GM15510 (cell line): ENCODE results near the gene SBF1.

ENCODE experiments used
- POLR2A ChIP-seq: IDR thresholded peaks from 3 replicates; pipeline ENCODE4 v1.6.1; 2011; ENCODE audit warnings: borderline replicate concordance; ENCODE audit not compliant: insufficient read length; ENCODE audit errors: extremely low read depth

SBF1 gene

DNA sequence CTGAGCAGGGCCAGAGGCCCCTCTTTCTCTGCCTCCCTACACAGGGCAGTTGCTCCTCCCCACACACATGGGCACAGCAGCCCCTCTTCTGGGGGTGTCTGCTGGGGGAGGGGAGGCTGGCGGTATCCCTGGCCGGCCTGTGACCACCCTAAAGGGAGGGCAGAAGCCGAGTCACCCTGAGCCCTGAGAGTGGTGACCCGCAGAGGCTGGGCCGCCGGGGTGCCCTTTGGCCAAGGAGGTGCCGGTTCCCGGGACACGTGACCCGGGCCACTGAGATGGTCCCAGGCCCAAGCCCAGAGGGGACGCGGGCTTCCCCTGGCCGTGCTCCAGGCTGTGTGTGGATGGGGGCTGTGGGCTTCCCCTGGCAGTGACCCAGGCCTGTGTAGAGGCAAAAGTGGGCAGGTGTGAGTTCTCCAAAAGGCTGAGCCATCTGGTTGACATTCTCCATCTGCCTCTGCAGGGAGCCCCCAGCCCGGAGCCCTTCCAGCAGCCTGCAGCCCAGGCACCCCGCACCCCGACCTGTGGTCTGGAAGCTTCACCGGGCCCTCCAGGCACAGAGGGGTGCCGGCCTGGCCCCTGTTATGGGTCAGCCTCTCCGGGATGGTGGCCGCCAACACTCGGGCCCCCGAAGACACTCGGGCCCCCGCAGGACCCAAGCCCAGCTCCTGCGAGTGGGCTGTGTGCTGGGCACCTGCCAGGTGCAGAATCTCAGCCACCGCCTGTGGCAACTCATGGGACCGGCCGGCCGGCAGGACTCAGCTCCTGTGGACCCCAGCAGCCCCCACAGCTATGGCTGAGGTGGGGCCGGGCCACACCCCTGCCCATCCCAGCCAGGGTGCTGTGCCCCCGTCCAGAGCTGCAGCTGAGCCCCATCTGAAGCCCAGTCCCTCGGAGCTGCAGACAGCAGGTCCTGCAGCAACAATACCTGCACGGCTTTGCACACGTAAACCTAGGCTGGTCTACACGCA lies 7.6 kb upstream of the SBF1 start:
- TF ChIP-seq POLR2A, result no peak

DNA sequence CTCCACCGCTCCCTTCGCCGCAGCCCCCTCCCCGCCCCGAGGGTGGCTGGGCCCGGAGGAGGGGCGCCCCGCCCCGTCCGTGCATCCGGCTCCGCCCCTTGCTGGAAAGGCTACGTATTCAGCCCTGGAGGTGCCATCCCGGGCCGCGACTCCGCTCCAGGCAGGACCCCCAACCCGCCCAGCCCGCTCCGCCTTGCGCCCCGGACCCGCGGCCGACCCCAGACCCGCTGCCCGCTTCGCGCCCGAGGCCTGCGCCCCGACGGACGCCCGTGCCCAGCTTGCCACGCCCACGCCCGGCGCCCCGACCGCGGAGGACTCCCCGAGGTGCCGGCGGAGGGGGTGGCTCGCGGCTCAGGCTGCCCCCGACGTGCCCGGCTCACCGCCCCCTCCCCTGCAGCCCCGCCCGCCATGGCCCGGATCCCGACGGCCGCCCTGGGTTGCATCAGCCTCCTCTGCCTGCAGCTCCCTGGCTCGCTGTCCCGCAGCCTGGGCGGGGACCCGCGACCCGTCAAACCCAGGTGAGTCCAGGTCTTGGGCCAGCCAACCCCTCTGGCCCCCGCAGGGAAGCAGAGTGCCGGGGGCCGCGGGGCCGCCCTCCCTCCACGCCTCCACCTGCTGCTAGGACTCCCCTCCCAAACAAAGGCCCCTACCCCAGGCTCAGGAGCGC lies 6.7 kb upstream of the SBF1 start, which contains the start of gene ADM2:
TSS of gene ADM2 (plus strand) at position 104 of the 667 bp plus-strand sequence. CDS start at position 409, 305 bp downstream.
- TF ChIP-seq POLR2A, result no peak

DNA sequence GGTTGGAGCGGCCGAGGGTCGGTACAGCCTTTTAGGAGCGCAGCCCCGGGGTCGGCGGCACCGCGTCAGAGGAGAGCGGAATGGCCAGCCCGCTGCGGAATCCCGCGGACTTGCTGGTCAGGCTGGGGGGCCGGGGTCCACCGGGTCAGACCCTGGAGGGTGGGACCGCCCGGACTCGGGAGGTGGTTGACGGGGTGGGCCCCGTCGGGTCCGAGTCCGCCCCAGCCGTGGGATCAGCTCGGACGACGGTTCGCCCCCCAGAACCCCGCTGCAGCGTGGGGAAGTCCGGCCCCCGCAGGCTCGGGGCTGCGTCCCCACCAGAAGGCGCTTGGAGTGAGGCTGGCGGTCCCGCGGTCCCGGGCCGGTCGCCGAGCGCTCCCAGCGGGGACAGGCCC lies 6.2 kb upstream of the SBF1 start:
- TF ChIP-seq POLR2A, result no peak

DNA sequence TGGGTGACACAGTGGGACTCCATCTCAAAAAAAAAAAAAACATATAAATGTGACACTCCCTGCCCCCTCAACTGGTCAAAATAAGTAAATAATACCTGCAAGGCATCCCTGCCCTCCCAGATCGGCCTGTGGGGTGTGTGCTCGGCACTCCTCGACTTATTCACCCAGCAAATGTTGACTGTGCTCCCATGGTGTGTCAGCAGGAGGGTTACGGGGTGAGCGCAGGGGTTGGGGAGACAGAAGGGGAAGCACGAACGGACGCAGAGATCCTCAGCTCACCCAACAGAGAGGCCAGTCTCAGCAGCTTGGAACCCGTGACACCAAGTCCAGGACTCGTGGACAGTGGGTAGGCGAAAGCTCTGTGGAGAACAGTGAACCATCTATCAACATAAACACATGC lies 4.9 kb upstream of the SBF1 start:
- no peak for TF ChIP-seq POLR2A

DNA sequence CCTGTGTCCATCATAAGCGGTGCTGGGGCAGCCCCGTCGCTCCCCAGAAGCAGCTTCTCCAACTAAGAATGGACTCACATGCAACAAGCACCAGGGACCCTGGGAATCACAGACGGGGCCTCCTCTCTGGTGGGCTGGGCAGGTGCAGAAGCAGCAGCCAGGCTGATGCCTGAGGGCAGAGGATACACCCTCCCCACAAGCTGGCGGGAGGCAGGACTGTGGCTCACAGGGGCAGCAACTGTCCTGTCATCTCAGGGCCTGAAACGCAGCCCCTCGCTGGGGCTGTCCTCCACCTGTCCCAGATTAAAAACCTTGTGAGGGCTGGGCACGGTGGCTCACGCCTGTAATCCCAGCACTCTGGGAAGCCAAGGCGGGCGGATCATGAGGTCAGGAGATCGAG lies 3.1 kb upstream of the SBF1 start:
- TF ChIP-seq POLR2A, result no peak

DNA sequence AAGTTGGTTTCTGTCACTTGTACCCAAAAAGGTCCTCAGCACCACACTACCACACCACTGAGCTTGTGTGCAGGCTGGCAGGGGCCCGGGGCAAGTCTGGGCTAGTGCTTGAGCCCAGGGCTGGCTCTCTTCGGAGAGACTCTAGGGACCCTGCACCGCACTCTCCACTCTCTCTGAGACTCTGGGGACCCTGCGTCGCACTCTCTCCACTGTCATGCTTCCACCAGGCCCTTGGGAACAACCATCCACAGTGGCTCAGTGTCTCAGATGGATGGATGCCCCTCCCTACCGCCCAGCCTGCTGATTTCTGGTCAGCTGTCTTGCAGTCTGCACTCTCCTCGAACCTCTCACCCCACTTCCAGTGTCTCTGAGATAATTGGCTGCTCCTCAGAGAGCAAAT lies 2.0 kb upstream of the SBF1 start:
- no peak for TF ChIP-seq POLR2A

DNA sequence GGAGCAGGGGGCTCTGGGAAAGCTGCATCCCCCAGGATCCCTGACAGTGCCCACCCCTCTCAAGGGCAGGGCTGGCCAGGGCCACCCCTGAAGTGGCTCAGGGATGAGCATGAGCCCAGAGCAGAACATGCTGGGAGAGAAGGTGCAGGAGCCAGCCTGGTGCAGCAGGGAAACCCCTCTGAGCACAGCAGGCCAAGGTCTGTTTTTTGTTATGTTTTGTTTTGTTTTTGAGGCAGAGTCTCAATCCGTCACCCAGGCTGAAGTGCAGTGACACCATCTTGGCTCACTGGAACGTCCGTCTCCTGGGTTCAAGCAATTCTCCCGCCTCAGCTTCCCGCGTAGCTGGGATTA lies 792 bp upstream of the SBF1 start:
- no peak for TF ChIP-seq POLR2A

DNA sequence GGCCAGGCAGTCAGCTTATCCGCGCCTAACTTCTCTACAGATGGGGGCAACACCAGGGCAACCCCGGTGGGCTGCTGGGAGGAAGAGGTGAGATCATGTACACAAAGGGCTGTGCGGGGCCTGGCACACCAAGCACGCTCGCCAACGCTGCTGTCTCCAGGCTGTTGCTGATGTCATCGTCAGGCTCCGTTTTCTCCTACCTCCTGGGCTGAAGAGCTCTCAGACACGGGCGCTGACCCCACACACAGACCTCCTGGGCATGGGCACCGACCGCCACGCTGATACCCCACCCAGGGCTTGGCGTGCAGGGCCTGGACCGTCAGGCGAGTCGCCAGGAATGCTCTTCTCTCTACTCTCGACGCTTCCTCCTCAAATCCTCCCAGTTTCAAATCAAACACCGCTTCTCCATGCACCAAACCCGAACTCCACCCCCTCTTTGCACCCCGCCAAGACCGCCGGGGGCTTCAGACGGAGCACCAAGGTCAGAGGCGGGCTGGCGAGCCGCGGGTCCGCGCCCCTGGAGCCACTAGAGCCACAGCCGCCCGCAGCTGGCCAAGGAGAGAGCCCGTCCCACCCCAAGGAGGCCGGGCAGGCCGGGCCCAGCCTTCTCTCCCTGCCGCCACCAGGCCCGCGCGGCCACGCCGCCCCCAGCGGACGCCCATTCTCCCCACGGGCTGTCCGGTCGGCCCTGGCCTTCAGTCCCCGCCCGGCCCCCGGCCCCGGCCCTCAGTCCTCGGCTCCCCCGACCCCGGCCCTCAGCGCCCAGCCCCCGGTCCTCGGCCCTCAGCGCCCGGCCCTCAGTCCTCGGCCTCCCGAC lies 772 bp downstream of the SBF1 start:
- TF ChIP-seq POLR2A, result no peak

DNA sequence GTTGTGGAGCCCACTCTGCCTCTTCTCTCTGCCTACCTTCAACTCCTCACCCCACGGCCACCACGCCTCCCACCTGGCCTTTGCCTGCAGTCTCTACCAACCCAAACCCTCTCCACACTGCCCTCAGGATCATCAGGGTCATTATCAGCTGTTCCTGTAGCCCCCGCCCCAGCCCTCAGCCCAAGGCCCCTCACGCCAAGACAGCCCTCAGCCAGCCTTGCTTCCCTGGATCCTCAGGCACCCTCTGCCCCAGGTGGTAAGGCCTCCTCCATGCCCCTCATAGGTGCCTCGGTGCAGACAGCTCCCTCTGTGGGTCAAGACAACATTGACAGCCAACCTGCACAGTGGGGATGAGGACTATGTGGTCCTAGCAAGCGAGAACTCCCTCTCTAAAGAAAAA lies 1.7 kb downstream of the SBF1 start:
- TF ChIP-seq POLR2A, result no peak

DNA sequence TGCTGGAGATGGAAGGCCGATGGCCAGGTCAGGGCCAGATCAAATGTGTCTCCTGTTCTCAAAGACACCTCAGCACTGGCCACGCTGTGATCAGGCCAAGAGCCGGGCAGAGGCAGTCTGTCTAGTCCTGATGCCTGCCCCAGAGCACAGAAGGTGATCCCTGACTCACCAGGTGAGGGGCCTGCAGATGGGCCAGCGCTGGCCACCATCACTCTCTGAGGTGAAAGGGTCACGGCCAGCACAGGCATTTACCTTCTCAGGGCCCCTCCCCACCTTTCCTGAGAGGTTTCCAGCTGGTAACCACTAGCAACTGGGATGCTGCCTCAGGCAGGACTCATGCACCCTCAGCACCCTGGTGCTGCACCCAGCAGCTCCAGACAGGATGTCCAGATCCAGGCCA lies 2.9 kb downstream of the SBF1 start:
- TF ChIP-seq POLR2A, result no peak

DNA sequence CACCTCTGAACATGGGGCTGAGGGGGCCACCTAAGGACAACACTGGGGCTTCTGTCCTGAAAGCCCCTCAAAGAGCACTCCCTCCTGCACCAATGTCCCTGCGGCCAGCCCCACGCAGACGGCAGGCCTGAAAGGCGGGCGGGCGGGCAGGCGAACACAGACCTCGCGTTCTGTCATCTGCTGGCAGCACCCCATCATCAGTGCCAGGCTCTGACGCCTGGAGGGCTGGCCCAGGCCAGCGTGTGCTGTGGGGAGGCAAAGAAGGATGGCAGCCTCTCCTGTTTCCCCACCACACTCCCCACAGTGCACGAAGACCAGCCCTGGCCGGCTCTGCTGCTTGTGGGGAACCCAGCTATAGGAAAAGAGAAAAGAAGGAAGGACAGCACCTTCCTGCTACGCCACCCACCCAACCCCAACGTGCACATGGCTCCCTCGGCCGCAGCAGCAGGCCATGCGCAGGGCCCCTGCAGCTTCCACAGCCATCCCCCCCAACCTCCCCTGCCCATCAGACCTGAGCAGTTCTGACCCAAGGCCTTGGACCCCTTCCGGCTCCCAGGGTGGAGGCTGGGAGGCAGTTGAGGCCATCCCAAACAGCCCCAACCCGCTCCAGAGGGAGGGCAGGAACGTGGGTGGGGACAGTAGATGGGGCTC lies 3.5 kb downstream of the SBF1 start:
- TF ChIP-seq POLR2A, result no peak

DNA sequence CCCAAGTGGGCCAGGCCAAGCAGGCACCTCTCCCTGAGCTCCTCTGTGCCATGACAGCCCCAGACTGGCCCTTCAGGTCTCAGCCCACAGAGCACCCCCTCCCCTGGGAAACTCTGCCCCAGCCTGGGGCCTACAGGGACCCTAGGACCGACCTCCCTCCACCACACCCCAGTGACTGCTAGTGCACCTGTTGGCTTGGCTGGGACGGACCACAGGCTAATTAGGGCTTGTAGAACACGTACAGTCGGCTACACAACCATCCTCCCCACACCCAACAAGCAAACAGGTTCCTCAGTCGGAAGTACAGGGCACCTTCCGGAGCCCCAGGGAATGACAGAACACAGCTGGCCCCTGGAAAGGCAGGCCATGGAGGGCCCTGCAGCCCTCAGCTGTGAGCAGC lies 4.3 kb downstream of the SBF1 start:
- no peak for TF ChIP-seq POLR2A

DNA sequence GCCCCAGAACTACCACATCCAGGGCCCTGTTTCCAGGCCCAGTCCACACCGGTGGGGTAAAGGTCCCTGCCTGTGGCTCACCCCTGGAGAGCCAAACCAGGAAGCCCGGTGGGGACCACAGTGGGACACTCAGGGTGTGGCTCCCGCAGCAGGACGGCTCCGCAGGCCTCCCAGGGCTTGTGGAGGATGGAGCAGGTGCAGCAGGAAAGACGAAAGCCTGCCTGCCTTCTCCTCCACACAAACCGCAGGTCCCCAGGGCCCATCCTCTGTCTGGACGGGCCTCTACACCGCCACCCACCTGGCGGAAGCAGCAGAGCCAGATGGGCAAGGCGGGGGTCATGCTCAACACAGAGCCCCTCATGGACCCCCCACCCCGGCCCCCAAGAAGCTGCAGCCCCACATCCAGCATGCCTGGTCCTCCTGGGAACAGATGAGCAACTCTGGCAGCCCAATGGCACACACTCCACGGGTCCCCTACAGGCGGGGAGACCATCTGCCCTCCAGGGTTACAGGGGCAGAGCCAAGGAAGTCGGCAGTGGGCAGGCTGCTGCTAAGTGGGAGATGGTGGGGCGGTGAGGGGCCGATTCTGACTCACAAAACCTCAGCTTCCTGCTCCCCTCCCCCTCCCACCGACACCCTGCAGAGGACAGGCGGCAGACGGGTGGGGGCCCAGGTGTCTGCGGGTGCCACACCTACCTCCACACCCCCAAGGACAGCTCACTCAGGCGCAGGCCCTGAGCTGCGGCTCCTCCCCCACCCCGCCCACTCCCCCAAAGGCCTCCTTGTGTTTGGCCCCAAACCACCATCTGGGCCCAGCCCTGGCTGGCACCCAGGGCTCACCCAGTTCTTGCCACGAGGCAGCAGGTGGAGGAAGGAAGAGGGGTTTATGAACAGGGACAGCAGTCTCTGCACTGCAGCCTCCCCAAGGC lies 5.2 kb downstream of the SBF1 start:
- peak; percentile 35 for TF ChIP-seq POLR2A
